ENCODE data around the gene MADCAM1.
"Not testable (repeated sequence)": the region's sequence is repeated elsewhere in the genome, so short reads cannot be mapped to it uniquely, and the experiment has no call there.

The MADCAM1 gene

GRCh38 chr19:496112-496665 is at the start of gene MADCAM1:
MADCAM1 (plus strand) TSS chr19:496486; CDS start chr19:496500, 14 bp downstream.
- no peak for TF ChIP-seq CTCF (IDR thresholded peaks at IDR 0.05; ENCODE audit: extremely low read depth, insufficient read depth, missing control alignments)
- no peak for DNase-seq (ENCODE audit: low spot score)
- in situ Hi-C loops (cut with MboI; ENCODE audit: low pct_unique_long_range_greater_than_20kb, low sequenced_read_pairs, unreplicated experiment), result no loop called here

- no peak for TF ChIP-seq CTCF (IDR thresholded peaks at IDR 0.05; ENCODE audit: extremely low read depth, insufficient read depth, missing control alignments)
- in situ Hi-C loops (cut with MboI; ENCODE audit: low pct_unique_long_range_greater_than_20kb, low sequenced_read_pairs, unreplicated experiment), result no loop called here
- no peak for DNase-seq (ENCODE audit: low spot score)
These were observed 49.2 kb upstream of the MADCAM1 start for GRCh38 chr19:447064-447426.

GRCh38 chr19:447816-448560 is 48.3 kb upstream of the MADCAM1 start:
- in situ Hi-C loops (cut with MboI; ENCODE audit: low pct_unique_long_range_greater_than_20kb, low sequenced_read_pairs, unreplicated experiment), result no loop called here
- TF ChIP-seq CTCF (IDR thresholded peaks at IDR 0.05; ENCODE audit: extremely low read depth, insufficient read depth, missing control alignments), result no peak
- DNase-seq (ENCODE audit: low spot score), result no peak

GRCh38 chr19:449916-450315 is 46.4 kb upstream of the MADCAM1 start:
- no peak for TF ChIP-seq CTCF (IDR thresholded peaks at IDR 0.05; ENCODE audit: extremely low read depth, insufficient read depth, missing control alignments)
- DNase-seq (ENCODE audit: low spot score), result no peak
- in situ Hi-C loops (cut with MboI; ENCODE audit: low pct_unique_long_range_greater_than_20kb, low sequenced_read_pairs, unreplicated experiment), result no loop called here

- in situ Hi-C loops (cut with MboI; ENCODE audit: low pct_unique_long_range_greater_than_20kb, low sequenced_read_pairs, unreplicated experiment); DNase-seq (ENCODE audit: low spot score): not testable (repeated sequence)
These were observed 45.3 kb upstream of the MADCAM1 start for GRCh38 chr19:450912-451481.

GRCh38 chr19:452829-453228 is 43.5 kb upstream of the MADCAM1 start:
- no peak for TF ChIP-seq CTCF (IDR thresholded peaks at IDR 0.05; ENCODE audit: extremely low read depth, insufficient read depth, missing control alignments)
- no peak for DNase-seq (ENCODE audit: low spot score)
- in situ Hi-C loops (cut with MboI; ENCODE audit: low pct_unique_long_range_greater_than_20kb, low sequenced_read_pairs, unreplicated experiment), result no loop called here

- in situ Hi-C loops (cut with MboI; ENCODE audit: low pct_unique_long_range_greater_than_20kb, low sequenced_read_pairs, unreplicated experiment), result no loop called here
- no peak for TF ChIP-seq CTCF (IDR thresholded peaks at IDR 0.05; ENCODE audit: extremely low read depth, insufficient read depth, missing control alignments)
- no peak for DNase-seq (ENCODE audit: low spot score)
These were observed 42.7 kb upstream of the MADCAM1 start for GRCh38 chr19:453606-454005.
